HepG2 (cell line): ENCODE results near the gene MZF1. TPM values are rescaled to one million over a fixed set of nuclear protein-coding genes. Genes with fewer than 3 reads are reported as not detected.

ENCODE experiments used
- ATAC-seq: fragments of 200-7000 bp; cut with Tn5 transposase; 3 replicates; pipeline ENCODE4 v1.9.1; 2020; ENCODE audit warnings: mild to moderate bottlenecking, moderate library complexity
- BruUV-seq: library from RNA; stranded (reverse); fragments of 400-500 nt; replicated peaks from 2 replicates; lab custom pipeline; 2021; lab: Mats Ljungman, UMichigan
- CTCF ChIA-PET: fragments of 300-600 bp; formaldehyde crosslinking; extraction: SDS; loops from one replicate; lab custom pipeline; 2021; ENCODE audit warnings: low total read pairs, inconsistent platforms, low intra/inter-chr PET ratio; lab: Yijun Ruan, JAX
- POLR2A ChIA-PET: fragments of 350-600 bp; sonication (Branson Sonifier 250); formaldehyde crosslinking; loops from one replicate; lab custom pipeline; 2020; ENCODE audit warnings: antibody characterized with exemption, inconsistent platforms; lab: Yijun Ruan, JAX
- DNase-seq: peaks from one replicate; pipeline ENCODE4 v3.0.0-alpha.2; 2015; ENCODE audit warnings: low spot score
- FAIRE-seq: peaks from 3 replicates; lab custom pipeline; 2011; peaks lifted over from hg19 to GRCh38; lab: Jason Lieb, UNC
- H2AFZ ChIP-seq: one replicate; pipeline ENCODE4 v1.6.1; 2011; ENCODE audit warnings: low read length, inconsistent platforms
- H3K27ac ChIP-seq: fragments of 300-600 bp; 3 replicates; pipeline ENCODE4 v1.8.0; 2011; ENCODE audit warnings: mixed run types, mild to moderate bottlenecking, mixed read lengths, low read length, inconsistent platforms; ENCODE audit not compliant: insufficient read depth; ENCODE audit errors: extremely low read length
- H3K27me3 ChIP-seq, 2 experiments: fragments of 200-600 bp in 1 of 2; 2 replicates in 1 of 2; 3 replicates in 1 of 2; pipeline versions ENCODE4 v1.6.0 to v1.8.0; 2011; ENCODE audit warnings: low read length in 2 of 2, mild to moderate bottlenecking in 2 of 2, moderate library complexity in 2 of 2, inconsistent platforms in 1 of 2; ENCODE audit not compliant: insufficient read depth in 2 of 2, control insufficient read depth in 1 of 2
- H3K36me3 ChIP-seq, 2 experiments: fragments of 200-600 bp in 1 of 2; replicated peaks in 1 of 2; 2 replicates in 1 of 2; 3 replicates in 1 of 2; pipeline versions ENCODE4 v1.5.1 to v1.8.0; 2011; ENCODE audit warnings: low read length in 2 of 2, inconsistent platforms in 1 of 2; ENCODE audit not compliant: insufficient read depth in 2 of 2, control insufficient read depth in 1 of 2
- H3K4me1 ChIP-seq: 2 replicates; pipeline ENCODE4 v1.5.1; 2012; ENCODE audit warnings: low read length, inconsistent platforms; ENCODE audit not compliant: insufficient read depth
- H3K4me2 ChIP-seq: 2 replicates; pipeline ENCODE4 v1.6.0; 2011; ENCODE audit warnings: low read depth, low read length, inconsistent platforms
- H3K4me3 ChIP-seq, 3 experiments: fragments of 200-600 bp in 1 of 3; sonication (generic), shearing (Covaris generic) in 1 of 3; replicated peaks in 1 of 3; 2 replicates each; pipeline ENCODE4 v1.5.1; 2011 to 2016; ENCODE audit warnings: low read length in 3 of 3, inconsistent platforms in 2 of 3, low read depth in 2 of 3, mild to moderate bottlenecking in 2 of 3, control low read depth in 1 of 3, mixed read lengths in 1 of 3; ENCODE audit not compliant: insufficient read depth in 1 of 3
- H3K79me2 ChIP-seq: one replicate; pipeline ENCODE4 v1.6.1; 2011; ENCODE audit warnings: low read length, inconsistent platforms; ENCODE audit not compliant: insufficient read depth
- H3K9ac ChIP-seq: 2 replicates; pipeline ENCODE4 v1.6.0; 2011; ENCODE audit warnings: mild to moderate bottlenecking, low read depth, low read length, inconsistent platforms; ENCODE audit not compliant: insufficient read depth
- H3K9me3 ChIP-seq: 2 replicates; pipeline ENCODE4 v1.5.1; 2012; ENCODE audit warnings: mild to moderate bottlenecking, low read length
- H4K20me1 ChIP-seq: 2 replicates; pipeline ENCODE4 v1.6.0; 2011; ENCODE audit warnings: inconsistent platforms, mild to moderate bottlenecking, low read length, moderate library complexity; ENCODE audit not compliant: insufficient read depth
- NCOA1 ChIP-seq: sonication (generic); formaldehyde crosslinking; IDR thresholded peaks from 2 replicates; pipeline ENCODE4 v1.9.0; 2021; ENCODE audit warnings: missing genetic modification reagents
- ZFP82 ChIP-seq: sonication (generic); formaldehyde crosslinking; IDR thresholded peaks from 2 replicates; pipeline ENCODE4 v1.5.1; 2020; ENCODE audit warnings: mild to moderate bottlenecking, missing genetic modification reagents, borderline replicate concordance
- ZMAT3 ChIP-seq: sonication (generic); formaldehyde crosslinking; conservative IDR thresholded peaks from 2 replicates; pipeline ENCODE4 v1.7.0; 2021; ENCODE audit warnings: missing genetic modification reagents
- ZNF510 ChIP-seq: sonication (generic); formaldehyde crosslinking; IDR thresholded peaks from 2 replicates; pipeline ENCODE4 v1.4.0; 2020; ENCODE audit warnings: low read depth, mild to moderate bottlenecking, missing genetic modification reagents
- ZNF543 ChIP-seq: sonication (generic); formaldehyde crosslinking; IDR thresholded peaks from 2 replicates; pipeline ENCODE4 v1.4.0; 2020; ENCODE audit warnings: mild to moderate bottlenecking, missing genetic modification reagents
- ZNF670 ChIP-seq: sonication (generic); formaldehyde crosslinking; IDR thresholded peaks from 2 replicates; pipeline ENCODE4 v1.8.0; 2022; ENCODE audit warnings: mild to moderate bottlenecking, missing genetic modification reagents, borderline replicate concordance
- ZXDC ChIP-seq: sonication (generic); formaldehyde crosslinking; IDR thresholded peaks from 2 replicates; pipeline ENCODE4 v1.5.0; 2020; ENCODE audit warnings: mild to moderate bottlenecking, missing genetic modification reagents
- whole genome bisulfite sequencing: methylation state at CpG from one replicate; pipeline ENCODE4 v1.1.6; 2017; ENCODE audit warnings: low lambda C conversion rate; 5-methylcytosine and 5-hydroxymethylcytosine counted together
- in situ Hi-C: cut with HindIII; loops from 2 replicates; pipeline ENCODE4 v1.10.0; 2017; ENCODE audit warnings: low pct_unique_long_range_greater_than_20kb; ENCODE audit not compliant: extremely low pct_ligation_motif_present
- intact Hi-C: fragments of 100-400 bp; cut with micrococcal nuclease; formaldehyde crosslinking; loops from one replicate; pipeline ENCODE4 v1.10.0; 2022; ENCODE audit not compliant: unreplicated experiment
- polyA plus RNA-seq, 8 experiments: library from polyadenylated mRNA; depleted of rRNA in 3 of 8; stranded (reverse) in 7 of 8; unstranded in 1 of 8; fragments of >200 nt; fragmentation: Illumina TruSeq in 4 of 8; extraction: Trizol in 4 of 8; gene quantifications; 2 replicates each; pipeline versions ENCODE4 v1.2.1 to v1.2.3, GENCODE V29; 2011 to 2016; ENCODE audit warnings: low read depth in 4 of 8, missing spikeins in 1 of 8, mixed read lengths in 1 of 8; ENCODE audit not compliant: insufficient read depth in 1 of 8
- total RNA-seq, 5 experiments: library from RNA; depleted of rRNA; stranded (reverse); fragments of >200 nt; fragmentation: Illumina TruSeq; extraction: Trizol; gene quantifications; 2 replicates each; pipeline ENCODE4 v1.2.3, GENCODE V29; 2016; ENCODE audit warnings: low read depth in 1 of 5
- TF ChIP-seq, protein P1 (sequence below): sonication (generic); formaldehyde crosslinking; IDR thresholded peaks from 2 replicates; pipeline ENCODE4 v1.9.0; 2022; ENCODE audit warnings: low read depth, missing genetic modification reagents
- TF ChIP-seq, protein P2 (sequence below): sonication (generic); formaldehyde crosslinking; IDR thresholded peaks from 2 replicates; pipeline ENCODE4 v1.4.0; 2020; ENCODE audit warnings: mild to moderate bottlenecking, missing genetic modification reagents, borderline replicate concordance

Gene MZF1
- total and polyA plus RNA-seq, 2 of the 13 experiments (the other 11 are each of a cell fraction or from before 2014, with no cell fraction given) = 3.1 to 8.1 TPM

- peak; percentile 60; the same call in 1 of the 2 replicates for TF ChIP-seq ZXDC
- no peak for TF ChIP-seq ZNF510 (CRISPR knock-in tag)
- no peak for TF ChIP-seq NCOA1 (CRISPR knock-in tag)
- TF ChIP-seq, all 625 proteins: peak for 260
These were observed 59.2 kb downstream of the MZF1 start (continued) for GRCh38 chr19:58513694-58514563.

GRCh38 chr19:58513213-58513693 lies 59.9 kb downstream of the MZF1 start:
- FAIRE-seq (no peak), DNase-seq (no peak), ATAC-seq (no peak)
- peaks cover 69% of the 10 kb centered on the region for H3K4me1 ChIP-seq
- no peak overlapping the region; a peak in 1 of 6 replicates for H3K4me3 ChIP-seq
- no peak overlapping the region for H3K4me2 ChIP-seq
- peaks cover 18% of the 10 kb centered on the region for H3K79me2 ChIP-seq
- intact Hi-C loops = no loop called here
- H2AFZ ChIP-seq = no peak overlapping the region
- H3K36me3 ChIP-seq = peaks cover 5 to 6% of the 10 kb centered on the region in 2 experiments; a peak in 4 of 5 replicates
- no peaks in the 10 kb centered on the region for H4K20me1 ChIP-seq
- no peaks in the 10 kb centered on the region for H3K9me3 ChIP-seq
- peak overlapping the region; percentile 79 for H3K27ac ChIP-seq
- H3K27me3 ChIP-seq = no peaks in the 10 kb centered on the region; a peak in 1 of 5 replicates
- WGBS = 95% methylated on average over 4 of the region's 10 CpGs
- CTCF ChIA-PET = no interaction called here
- no TSS peak for BruUV-seq
- in situ Hi-C loops = no loop called here
- POLR2A ChIA-PET = interaction anchor here (0.6 to 5.8 kb wide), 17 partner anchors 13 to 186 kb away, joined by 3 to 44 read pairs (median 4); partner anchors contain the start of genes TRIM28, UBE2M, ZNF324 and ZNF446
- peak overlapping the region; percentile 33; the same call in 1 of the 2 replicates for H3K9ac ChIP-seq
- TF ChIP-seq ZNF670 (CRISPR knock-in tag) = 0 out of 2 replicates have a peak, but pooled peaks have one; percentile 4
- TF ChIP-seq, protein P1, sequence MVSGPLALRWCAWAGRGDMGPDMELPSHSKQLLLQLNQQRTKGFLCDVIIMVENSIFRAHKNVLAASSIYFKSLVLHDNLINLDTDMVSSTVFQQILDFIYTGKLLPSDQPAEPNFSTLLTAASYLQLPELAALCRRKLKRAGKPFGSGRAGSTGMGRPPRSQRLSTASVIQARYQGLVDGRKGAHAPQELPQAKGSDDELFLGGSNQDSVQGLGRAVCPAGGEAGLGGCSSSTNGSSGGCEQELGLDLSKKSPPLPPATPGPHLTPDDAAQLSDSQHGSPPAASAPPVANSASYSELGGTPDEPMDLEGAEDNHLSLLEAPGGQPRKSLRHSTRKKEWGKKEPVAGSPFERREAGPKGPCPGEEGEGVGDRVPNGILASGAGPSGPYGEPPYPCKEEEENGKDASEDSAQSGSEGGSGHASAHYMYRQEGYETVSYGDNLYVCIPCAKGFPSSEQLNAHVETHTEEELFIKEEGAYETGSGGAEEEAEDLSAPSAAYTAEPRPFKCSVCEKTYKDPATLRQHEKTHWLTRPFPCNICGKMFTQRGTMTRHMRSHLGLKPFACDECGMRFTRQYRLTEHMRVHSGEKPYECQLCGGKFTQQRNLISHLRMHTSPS (CRISPR knock-in tag) = no peak
- 0 out of 2 replicates have a peak, but pooled peaks have one; percentile 61 for TF ChIP-seq ZFP82
- TF ChIP-seq, protein P2, sequence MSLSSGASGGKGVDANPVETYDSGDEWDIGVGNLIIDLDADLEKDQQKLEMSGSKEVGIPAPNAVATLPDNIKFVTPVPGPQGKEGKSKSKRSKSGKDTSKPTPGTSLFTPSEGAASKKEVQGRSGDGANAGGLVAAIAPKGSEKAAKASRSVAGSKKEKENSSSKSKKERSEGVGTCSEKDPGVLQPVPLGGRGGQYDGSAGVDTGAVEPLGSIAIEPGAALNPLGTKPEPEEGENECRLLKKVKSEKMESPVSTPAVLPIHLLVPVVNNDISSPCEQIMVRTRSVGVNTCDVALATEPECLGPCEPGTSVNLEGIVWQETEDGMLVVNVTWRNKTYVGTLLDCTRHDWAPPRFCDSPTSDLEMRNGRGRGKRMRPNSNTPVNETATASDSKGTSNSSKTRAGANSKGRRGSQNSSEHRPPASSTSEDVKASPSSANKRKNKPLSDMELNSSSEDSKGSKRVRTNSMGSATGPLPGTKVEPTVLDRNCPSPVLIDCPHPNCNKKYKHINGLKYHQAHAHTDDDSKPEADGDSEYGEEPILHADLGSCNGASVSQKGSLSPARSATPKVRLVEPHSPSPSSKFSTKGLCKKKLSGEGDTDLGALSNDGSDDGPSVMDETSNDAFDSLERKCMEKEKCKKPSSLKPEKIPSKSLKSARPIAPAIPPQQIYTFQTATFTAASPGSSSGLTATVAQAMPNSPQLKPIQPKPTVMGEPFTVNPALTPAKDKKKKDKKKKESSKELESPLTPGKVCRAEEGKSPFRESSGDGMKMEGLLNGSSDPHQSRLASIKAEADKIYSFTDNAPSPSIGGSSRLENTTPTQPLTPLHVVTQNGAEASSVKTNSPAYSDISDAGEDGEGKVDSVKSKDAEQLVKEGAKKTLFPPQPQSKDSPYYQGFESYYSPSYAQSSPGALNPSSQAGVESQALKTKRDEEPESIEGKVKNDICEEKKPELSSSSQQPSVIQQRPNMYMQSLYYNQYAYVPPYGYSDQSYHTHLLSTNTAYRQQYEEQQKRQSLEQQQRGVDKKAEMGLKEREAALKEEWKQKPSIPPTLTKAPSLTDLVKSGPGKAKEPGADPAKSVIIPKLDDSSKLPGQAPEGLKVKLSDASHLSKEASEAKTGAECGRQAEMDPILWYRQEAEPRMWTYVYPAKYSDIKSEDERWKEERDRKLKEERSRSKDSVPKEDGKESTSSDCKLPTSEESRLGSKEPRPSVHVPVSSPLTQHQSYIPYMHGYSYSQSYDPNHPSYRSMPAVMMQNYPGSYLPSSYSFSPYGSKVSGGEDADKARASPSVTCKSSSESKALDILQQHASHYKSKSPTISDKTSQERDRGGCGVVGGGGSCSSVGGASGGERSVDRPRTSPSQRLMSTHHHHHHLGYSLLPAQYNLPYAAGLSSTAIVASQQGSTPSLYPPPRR (CRISPR knock-in tag) = 0 out of 2 replicates have a peak, but pooled peaks have one; percentile 0
- no peak for TF ChIP-seq ZMAT3
- TF ChIP-seq ZNF543 (CRISPR knock-in tag) = 0 out of 2 replicates have a peak, but pooled peaks have one; percentile 3
